ENCODE results near the gene NUDCD3. TPM values are rescaled to one million over a fixed set of nuclear protein-coding genes. Genes with fewer than 3 reads are reported as not detected.
"Not testable (repeated sequence)": the region's sequence is repeated elsewhere in the genome, so short reads cannot be mapped to it uniquely, and the experiment has no call there.

NUDCD3 gene
- total RNA-seq, 1 donor from 2014 or later: 105 TPM

DNA sequence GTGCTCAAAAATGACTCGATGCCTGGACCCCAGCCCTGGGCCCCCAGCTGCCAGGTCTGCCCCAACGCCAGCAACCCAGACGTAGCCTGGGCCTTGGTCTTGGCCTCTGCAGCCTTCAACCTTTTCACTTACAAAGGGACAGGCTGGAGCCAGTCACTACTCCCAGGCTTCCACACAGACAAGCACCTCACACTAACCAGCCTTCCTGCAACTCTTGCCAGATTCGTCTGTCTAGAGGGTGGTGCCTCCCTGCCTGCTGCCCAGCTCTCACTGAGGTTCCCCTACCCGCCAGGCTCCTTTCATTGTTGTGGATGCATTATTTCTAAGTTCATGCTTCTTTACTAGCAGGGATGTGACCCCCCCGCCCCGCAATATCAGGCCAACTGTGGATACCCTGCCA lies 56.3 kb downstream of the NUDCD3 start:
- no peak for DNase-seq (ENCODE audit: low spot score)
- Mint-ChIP-seq H3K9me3 (ENCODE audit: low read depth) (no peaks in the 10 kb centered on the region), H3K4me3 (ENCODE audit: unreplicated experiment) (no peak overlapping the region), H3K27ac (ENCODE audit: unreplicated experiment) (no peak overlapping the region), H3K27me3 (ENCODE audit: low read depth) (no peaks in the 10 kb centered on the region), H3K4me1 (ENCODE audit: low read depth) (peaks cover 4% of the 10 kb centered on the region), H3K36me3 (ENCODE audit: low read depth) (peaks cover 2% of the 10 kb centered on the region)
- TF ChIP-seq, protein P1, sequence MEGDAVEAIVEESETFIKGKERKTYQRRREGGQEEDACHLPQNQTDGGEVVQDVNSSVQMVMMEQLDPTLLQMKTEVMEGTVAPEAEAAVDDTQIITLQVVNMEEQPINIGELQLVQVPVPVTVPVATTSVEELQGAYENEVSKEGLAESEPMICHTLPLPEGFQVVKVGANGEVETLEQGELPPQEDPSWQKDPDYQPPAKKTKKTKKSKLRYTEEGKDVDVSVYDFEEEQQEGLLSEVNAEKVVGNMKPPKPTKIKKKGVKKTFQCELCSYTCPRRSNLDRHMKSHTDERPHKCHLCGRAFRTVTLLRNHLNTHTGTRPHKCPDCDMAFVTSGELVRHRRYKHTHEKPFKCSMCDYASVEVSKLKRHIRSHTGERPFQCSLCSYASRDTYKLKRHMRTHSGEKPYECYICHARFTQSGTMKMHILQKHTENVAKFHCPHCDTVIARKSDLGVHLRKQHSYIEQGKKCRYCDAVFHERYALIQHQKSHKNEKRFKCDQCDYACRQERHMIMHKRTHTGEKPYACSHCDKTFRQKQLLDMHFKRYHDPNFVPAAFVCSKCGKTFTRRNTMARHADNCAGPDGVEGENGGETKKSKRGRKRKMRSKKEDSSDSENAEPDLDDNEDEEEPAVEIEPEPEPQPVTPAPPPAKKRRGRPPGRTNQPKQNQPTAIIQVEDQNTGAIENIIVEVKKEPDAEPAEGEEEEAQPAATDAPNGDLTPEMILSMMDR (IDR thresholded peaks at IDR 0.05): no peak

- no peak overlapping the region for H3K4me3 Mint-ChIP-seq (ENCODE audit: unreplicated experiment)
- peaks cover 2% of the 10 kb centered on the region for H3K36me3 Mint-ChIP-seq (ENCODE audit: low read depth)
- DNase-seq (ENCODE audit: low spot score): no peak
- TF ChIP-seq, protein P1 (IDR thresholded peaks at IDR 0.05): no peak
- H3K4me1 Mint-ChIP-seq (ENCODE audit: low read depth): no peaks in the 10 kb centered on the region
- H3K27ac Mint-ChIP-seq (ENCODE audit: unreplicated experiment): no peak overlapping the region
- H3K27me3 Mint-ChIP-seq (ENCODE audit: low read depth): no peaks in the 10 kb centered on the region
- H3K9me3 Mint-ChIP-seq (ENCODE audit: low read depth): no peaks in the 10 kb centered on the region
These were observed 57.0 kb downstream of the NUDCD3 start for GRCh38 chr7:44433255-44434022.

- no peak for DNase-seq (ENCODE audit: low spot score)
- Mint-ChIP-seq H3K36me3 (ENCODE audit: low read depth) (peaks cover 2% of the 10 kb centered on the region), H3K4me1 (ENCODE audit: low read depth) (no peaks in the 10 kb centered on the region), H3K4me3 (ENCODE audit: unreplicated experiment) (no peak overlapping the region), H3K9me3 (ENCODE audit: low read depth) (no peaks in the 10 kb centered on the region), H3K27me3 (ENCODE audit: low read depth) (no peaks in the 10 kb centered on the region), H3K27ac (ENCODE audit: unreplicated experiment) (peak overlapping the region; percentile 55)
- TF ChIP-seq, protein P1 (IDR thresholded peaks at IDR 0.05): no peak
These were observed 58.0 kb downstream of the NUDCD3 start for GRCh38 chr7:44432381-44432977.

DNA sequence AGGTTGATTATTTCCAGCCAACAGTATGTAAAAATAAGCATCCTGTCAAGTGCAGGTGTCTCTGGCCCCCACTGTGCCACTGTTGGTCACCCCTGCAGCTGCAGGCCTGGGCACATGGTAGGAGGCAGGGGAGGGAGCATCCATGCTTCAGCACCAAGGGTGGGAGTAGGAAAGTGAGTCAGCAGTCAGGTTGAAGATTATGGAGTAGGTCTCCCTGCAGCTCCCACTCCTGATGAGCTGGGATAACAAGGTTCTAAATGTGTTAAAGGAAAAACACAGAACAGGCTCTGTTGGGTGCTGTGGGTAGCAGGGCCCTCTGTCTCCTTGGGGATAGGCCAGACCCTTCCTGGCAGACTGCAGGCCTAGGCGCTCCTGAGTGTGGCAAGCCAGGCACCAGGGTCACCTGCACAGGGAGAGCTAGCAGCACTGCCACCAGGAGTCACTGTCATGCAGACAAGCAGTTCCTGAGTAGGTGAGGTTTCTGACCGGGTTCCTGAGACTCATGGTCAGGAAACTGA lies 59.3 kb downstream of the NUDCD3 start:
- DNase-seq (ENCODE audit: low spot score): no peak
- Mint-ChIP-seq H3K36me3 (ENCODE audit: low read depth) (no peaks in the 10 kb centered on the region), H3K4me3 (ENCODE audit: unreplicated experiment) (no peak overlapping the region), H3K4me1 (ENCODE audit: low read depth) (no peaks in the 10 kb centered on the region), H3K27ac (ENCODE audit: unreplicated experiment) (no peak overlapping the region), H3K27me3 (ENCODE audit: low read depth) (no peaks in the 10 kb centered on the region), H3K9me3 (ENCODE audit: low read depth) (no peaks in the 10 kb centered on the region)
- TF ChIP-seq, protein P1 (IDR thresholded peaks at IDR 0.05): peak; percentile 17

- Mint-ChIP-seq H3K27me3 (ENCODE audit: low read depth) (no peaks in the 10 kb centered on the region), H3K36me3 (ENCODE audit: low read depth) (no peaks in the 10 kb centered on the region), H3K4me3 (ENCODE audit: unreplicated experiment) (no peak overlapping the region), H3K4me1 (ENCODE audit: low read depth) (no peaks in the 10 kb centered on the region), H3K9me3 (ENCODE audit: low read depth) (no peaks in the 10 kb centered on the region), H3K27ac (ENCODE audit: unreplicated experiment) (no peak overlapping the region)
- TF ChIP-seq, protein P1 (IDR thresholded peaks at IDR 0.05): no peak
- no peak for DNase-seq (ENCODE audit: low spot score)
These were observed 60.4 kb downstream of the NUDCD3 start for GRCh38 chr7:44430054-44430453.

DNA sequence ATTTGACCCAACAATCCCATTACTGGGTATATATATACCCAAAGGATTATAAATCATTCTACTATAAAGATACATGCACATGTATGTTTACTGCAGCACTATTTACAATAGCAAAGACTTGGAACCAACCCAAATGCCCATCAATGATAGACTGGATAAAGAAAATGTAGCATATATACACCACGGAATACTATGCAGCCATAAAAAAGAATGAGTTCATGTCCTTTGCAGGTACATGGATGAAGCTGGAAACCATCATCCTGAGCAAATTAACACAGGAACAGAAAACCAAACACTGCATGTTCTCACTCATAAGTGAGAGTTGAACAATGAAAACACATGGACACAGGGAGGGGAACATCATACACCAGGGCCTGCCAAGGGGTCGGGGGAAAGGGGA lies 65.7 kb downstream of the NUDCD3 start:
- H3K36me3 Mint-ChIP-seq (ENCODE audit: low read depth); H3K4me1 Mint-ChIP-seq (ENCODE audit: low read depth); H3K9me3 Mint-ChIP-seq (ENCODE audit: low read depth): not testable (repeated sequence)

More for the DNA sequence above, 65.7 kb downstream of the NUDCD3 start:
- not testable (repeated sequence) for H3K27ac Mint-ChIP-seq (ENCODE audit: unreplicated experiment); DNase-seq (ENCODE audit: low spot score); H3K27me3 Mint-ChIP-seq (ENCODE audit: low read depth); H3K4me3 Mint-ChIP-seq (ENCODE audit: unreplicated experiment)

Data from chondrocyte (in vitro differentiated cells).